Esophagus muscularis mucosa (tissue), 4 donors: ENCODE measurements around the gene ABCG2.

Experiments used
- EP300 ChIP-seq: sonication (generic); formaldehyde crosslinking; IDR thresholded peaks from one replicate; pipeline ENCODE4 v1.6.1; 2017; ENCODE audit warnings: antibody characterized with exemption
- POLR2A ChIP-seq: fragments of 450-650 bp; IDR thresholded peaks from one replicate; pipeline ENCODE4 v1.6.1; 2017; ENCODE audit warnings: antibody characterized with exemption, moderate library complexity, mild to moderate bottlenecking, low read depth
- TF ChIP-seq, protein P1 (sequence below), 3 experiments: fragments of 200-600 bp in 2 of 3; fragments of 450-650 bp in 1 of 3; sonication (generic) in 2 of 3; IDR thresholded peaks; one replicate each; pipeline ENCODE4 v1.5.1; 2017 to 2019; ENCODE audit warnings: antibody characterized with exemption in 3 of 3, mild to moderate bottlenecking in 2 of 3, moderate library complexity in 1 of 3

DNA sequence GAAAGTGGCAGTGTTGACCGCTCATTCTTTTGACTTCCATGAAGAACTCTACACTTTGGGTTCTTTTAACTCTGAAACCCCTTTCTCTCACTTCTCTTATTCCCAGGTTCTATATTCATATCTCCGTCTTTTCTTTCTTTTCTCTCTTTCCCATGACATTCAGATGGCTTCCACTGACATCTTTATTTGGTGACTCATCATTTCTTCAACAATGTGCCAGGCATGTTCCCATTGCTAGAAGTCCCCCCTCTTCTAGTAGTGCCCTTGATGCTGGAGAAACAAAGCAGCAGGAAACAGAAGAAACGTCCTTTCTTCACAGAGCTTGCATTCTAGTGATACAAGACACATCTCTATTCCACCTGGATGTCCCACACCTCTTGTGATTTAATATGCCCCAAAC is 117.7 kb downstream of the ABCG2 start:
- TF ChIP-seq, protein P1, sequence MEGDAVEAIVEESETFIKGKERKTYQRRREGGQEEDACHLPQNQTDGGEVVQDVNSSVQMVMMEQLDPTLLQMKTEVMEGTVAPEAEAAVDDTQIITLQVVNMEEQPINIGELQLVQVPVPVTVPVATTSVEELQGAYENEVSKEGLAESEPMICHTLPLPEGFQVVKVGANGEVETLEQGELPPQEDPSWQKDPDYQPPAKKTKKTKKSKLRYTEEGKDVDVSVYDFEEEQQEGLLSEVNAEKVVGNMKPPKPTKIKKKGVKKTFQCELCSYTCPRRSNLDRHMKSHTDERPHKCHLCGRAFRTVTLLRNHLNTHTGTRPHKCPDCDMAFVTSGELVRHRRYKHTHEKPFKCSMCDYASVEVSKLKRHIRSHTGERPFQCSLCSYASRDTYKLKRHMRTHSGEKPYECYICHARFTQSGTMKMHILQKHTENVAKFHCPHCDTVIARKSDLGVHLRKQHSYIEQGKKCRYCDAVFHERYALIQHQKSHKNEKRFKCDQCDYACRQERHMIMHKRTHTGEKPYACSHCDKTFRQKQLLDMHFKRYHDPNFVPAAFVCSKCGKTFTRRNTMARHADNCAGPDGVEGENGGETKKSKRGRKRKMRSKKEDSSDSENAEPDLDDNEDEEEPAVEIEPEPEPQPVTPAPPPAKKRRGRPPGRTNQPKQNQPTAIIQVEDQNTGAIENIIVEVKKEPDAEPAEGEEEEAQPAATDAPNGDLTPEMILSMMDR (IDR thresholded peaks at IDR 0.05), result no peak
- TF ChIP-seq EP300 (no peak), POLR2A (no peak)
